Measurements from ENCODE around the gene ADAMTSL4.

- TF ChIP-seq CTCF (IDR thresholded peaks at IDR 0.05) (no peak), POLR2A (IDR thresholded peaks at IDR 0.05) (no peak)
Observed at GRCh38 chr1:150574260-150575071, 25.3 kb downstream of the ADAMTSL4 start.

Measured in lower leg skin (tissue), 3 donors.